ENCODE results near the gene ANO2. TPM values are rescaled to one million over a fixed set of nuclear protein-coding genes. Genes with fewer than 3 reads are reported as not detected.

The ANO2 gene
- polyA plus RNA-seq, 1 donor from 2014 or later: 1.8 TPM

GRCh38 chr12:5522432-5523335, 422.4 kb downstream of the ANO2 start:
- Histone ChIP-seq H3K27me3 (ENCODE audit: insufficient read depth, low read depth, low read length) (no peaks in the 10 kb centered on the region), H3K27ac (ENCODE audit: low read length) (no peak overlapping the region), H2AFZ (ENCODE audit: low read depth, low read length) (no peak overlapping the region), H3K9me2 (ENCODE audit: insufficient read depth, low read length) (no peaks in the 10 kb centered on the region), H3K36me3 (ENCODE audit: insufficient read depth, low read length) (no peaks in the 10 kb centered on the region), H4K20me1 (ENCODE audit: insufficient read depth) (no peaks in the 10 kb centered on the region), H3K9ac (ENCODE audit: low read length) (no peak overlapping the region), H3K79me2 (replicated peaks; ENCODE audit: insufficient read depth, low read length) (no peaks in the 10 kb centered on the region), H3K9me3 (ENCODE audit: low read length) (no peaks in the 10 kb centered on the region), H3K4me3 (ENCODE audit: low read length) (no peak overlapping the region), H3K4me2 (ENCODE audit: low read length) (no peak overlapping the region), H3F3A (ENCODE audit: insufficient read depth, low read length, poor library complexity, severe bottlenecking) (no peaks in the 10 kb centered on the region)
- TF ChIP-seq RAD21 (conservative IDR thresholded peaks at IDR 0.05) (no peak), CTCF (IDR thresholded peaks at IDR 0.05; ENCODE audit: poor library complexity, severe bottlenecking) (no peak), REST (IDR thresholded peaks at IDR 0.05; ENCODE audit: borderline replicate concordance) (no peak), MXI1 (conservative IDR thresholded peaks at IDR 0.05; ENCODE audit: poor library complexity, severe bottlenecking) (no peak), EP300 (conservative IDR thresholded peaks at IDR 0.05; ENCODE audit: poor library complexity, severe bottlenecking) (no peak), EZH2 (IDR thresholded peaks at IDR 0.05; ENCODE audit: borderline replicate concordance, insufficient read depth, low read length, poor library complexity, severe bottlenecking) (no peak), SMC3 (conservative IDR thresholded peaks at IDR 0.05; ENCODE audit: poor library complexity) (no peak), TAF1 (IDR thresholded peaks at IDR 0.05; ENCODE audit: low read depth) (no peak), POLR2AphosphoS5 (IDR thresholded peaks at IDR 0.05) (no peak)

- Histone ChIP-seq H3K27ac (ENCODE audit: low read length) (no peak overlapping the region), H3K36me3 (ENCODE audit: insufficient read depth, low read length) (no peaks in the 10 kb centered on the region), H4K20me1 (ENCODE audit: insufficient read depth) (no peaks in the 10 kb centered on the region), H3K4me3 (ENCODE audit: low read length) (no peak overlapping the region), H3K4me2 (ENCODE audit: low read length) (no peak overlapping the region), H2AFZ (ENCODE audit: low read depth, low read length) (no peak overlapping the region), H3K9me2 (ENCODE audit: insufficient read depth, low read length) (no peaks in the 10 kb centered on the region), H3K9me3 (ENCODE audit: low read length) (no peaks in the 10 kb centered on the region), H3K27me3 (ENCODE audit: insufficient read depth, low read depth, low read length) (no peaks in the 10 kb centered on the region), H3K79me2 (replicated peaks; ENCODE audit: insufficient read depth, low read length) (no peaks in the 10 kb centered on the region), H3F3A (ENCODE audit: insufficient read depth, low read length, poor library complexity, severe bottlenecking) (no peaks in the 10 kb centered on the region), H3K9ac (ENCODE audit: low read length) (no peak overlapping the region)
- TF ChIP-seq POLR2AphosphoS5 (IDR thresholded peaks at IDR 0.05) (no peak), RAD21 (conservative IDR thresholded peaks at IDR 0.05) (no peak), TAF1 (IDR thresholded peaks at IDR 0.05; ENCODE audit: low read depth) (no peak), MXI1 (conservative IDR thresholded peaks at IDR 0.05; ENCODE audit: poor library complexity, severe bottlenecking) (no peak), REST (IDR thresholded peaks at IDR 0.05; ENCODE audit: borderline replicate concordance) (no peak), EP300 (conservative IDR thresholded peaks at IDR 0.05; ENCODE audit: poor library complexity, severe bottlenecking) (no peak), CTCF (IDR thresholded peaks at IDR 0.05; ENCODE audit: poor library complexity, severe bottlenecking) (no peak), EZH2 (IDR thresholded peaks at IDR 0.05; ENCODE audit: borderline replicate concordance, insufficient read depth, low read length, poor library complexity, severe bottlenecking) (no peak), SMC3 (conservative IDR thresholded peaks at IDR 0.05; ENCODE audit: poor library complexity) (no peak)
Observed at GRCh38 chr12:5521456-5522325, 423.4 kb downstream of the ANO2 start.

Data from neural cell (in vitro differentiated cells).